IMR-90 (cell line): ENCODE results near the gene GRIA3. TPM values are rescaled to one million over a fixed set of nuclear protein-coding genes. Genes with fewer than 3 reads are reported as not detected.

Experiments
- ATAC-seq: fragments of 200-7000 bp; cut with Tn5 transposase; 2 replicates; pipeline ENCODE4 v1.9.1; 2020; ENCODE audit warnings: low read depth, mild to moderate bottlenecking, moderate library complexity
- BruUV-seq: library from RNA; stranded (reverse); fragments of 400-500 nt; replicated peaks from 2 replicates; lab custom pipeline; 2021; lab: Mats Ljungman, UMichigan
- CTCF ChIA-PET: fragments of 300-600 bp; formaldehyde crosslinking; extraction: SDS; loops from one replicate; lab custom pipeline; 2021; ENCODE audit warnings: antibody characterized with exemption; lab: Yijun Ruan, JAX
- POLR2A ChIA-PET: fragments of 300-600 bp; sonication (Branson Sonifier 250); formaldehyde crosslinking; loops from one replicate; lab custom pipeline; 2022; ENCODE audit warnings: antibody characterized with exemption; ENCODE audit not compliant: unreplicated experiment; lab: Charles Lee
- DNase-seq: peaks from one replicate; pipeline ENCODE4 v3.0.0; 2013
- H2AFZ ChIP-seq: replicated peaks from 2 replicates; pipeline ENCODE3; 2013; ENCODE audit warnings: low read length, mild to moderate bottlenecking; ENCODE audit not compliant: poor library complexity
- H2AK5ac ChIP-seq: 2 replicates; pipeline ENCODE4 v1.6.1; 2013; ENCODE audit warnings: low read depth, low read length, inconsistent platforms
- H2AK9ac ChIP-seq: replicated peaks from 2 replicates; pipeline ENCODE3; 2013; ENCODE audit warnings: mild to moderate bottlenecking, low read depth, low read length, moderate library complexity; ENCODE audit not compliant: poor library complexity
- H2BK120ac ChIP-seq: 2 replicates; pipeline ENCODE4 v1.6.1; 2013; ENCODE audit warnings: low read depth, low read length, inconsistent platforms
- H2BK15ac ChIP-seq: 3 replicates; pipeline ENCODE4 v1.6.1; 2013; ENCODE audit warnings: low read depth, low read length, inconsistent platforms
- H2BK20ac ChIP-seq: 2 replicates; pipeline ENCODE4 v1.6.1; 2013; ENCODE audit warnings: low read depth, mild to moderate bottlenecking, inconsistent platforms, low read length, moderate library complexity
- H2BK5ac ChIP-seq: 2 replicates; pipeline ENCODE4 v1.6.1; 2013; ENCODE audit warnings: mild to moderate bottlenecking, low read depth, low read length, inconsistent platforms; ENCODE audit not compliant: poor library complexity, severe bottlenecking
- H3K14ac ChIP-seq: replicated peaks from 2 replicates; pipeline ENCODE4 v1.6.1; 2013; ENCODE audit warnings: low read depth, low read length, inconsistent platforms
- H3K18ac ChIP-seq: 2 replicates; pipeline ENCODE4 v1.6.1; 2013; ENCODE audit warnings: low read depth, low read length, control low read depth
- H3K23ac ChIP-seq: 2 replicates; pipeline ENCODE4 v1.6.1; 2013; ENCODE audit warnings: low read depth, low read length, inconsistent platforms
- H3K27ac ChIP-seq: 2 replicates; pipeline ENCODE4 v1.5.1; 2013; ENCODE audit warnings: mild to moderate bottlenecking, control low read depth, low read length; ENCODE audit not compliant: insufficient read depth
- H3K27me3 ChIP-seq: 2 replicates; pipeline ENCODE4 v1.6.1; 2013; ENCODE audit warnings: low read length; ENCODE audit not compliant: control insufficient read depth, insufficient read depth
- H3K36me3 ChIP-seq: 2 replicates; pipeline ENCODE4 v1.6.1; 2013; ENCODE audit warnings: low read length, mixed read lengths; ENCODE audit not compliant: control insufficient read depth, insufficient read depth
- H3K4ac ChIP-seq: 2 replicates; pipeline ENCODE4 v1.6.1; 2013; ENCODE audit warnings: low read depth, low read length, inconsistent platforms
- H3K4me1 ChIP-seq: 2 replicates; pipeline ENCODE4 v1.6.1; 2013; ENCODE audit warnings: low read length, mixed read lengths; ENCODE audit not compliant: control insufficient read depth, insufficient read depth
- H3K4me2 ChIP-seq: 2 replicates; pipeline ENCODE4 v1.6.1; 2013; ENCODE audit warnings: low read depth, mild to moderate bottlenecking, control low read depth, low read length, moderate library complexity
- H3K4me3 ChIP-seq: 2 replicates; pipeline ENCODE4 v1.5.1; 2013; ENCODE audit warnings: low read depth, mild to moderate bottlenecking, control low read depth, low read length, moderate library complexity; ENCODE audit not compliant: insufficient read depth
- H3K56ac ChIP-seq: 2 replicates; pipeline ENCODE4 v1.6.1; 2013; ENCODE audit warnings: low read length, inconsistent platforms; ENCODE audit not compliant: insufficient read depth; ENCODE audit errors: extremely low read depth
- H3K79me1 ChIP-seq, 2 experiments: 2 replicates each; pipeline ENCODE4 v1.6.1; 2013; ENCODE audit warnings: low read length in 2 of 2, inconsistent platforms in 1 of 2, low read depth in 1 of 2
- H3K9ac ChIP-seq: 2 replicates; pipeline ENCODE4 v1.6.1; 2013; ENCODE audit warnings: low read depth, low read length, control low read depth
- H3K9me1 ChIP-seq: 2 replicates; pipeline ENCODE4 v1.6.1; 2013; ENCODE audit warnings: low read length, inconsistent platforms; ENCODE audit not compliant: insufficient read depth
- H3K9me3 ChIP-seq: 2 replicates; pipeline ENCODE4 v1.6.1; 2013; ENCODE audit warnings: low read length; ENCODE audit not compliant: control insufficient read depth, insufficient read depth
- H4K20me1 ChIP-seq: 2 replicates; pipeline ENCODE4 v1.6.1; 2013; ENCODE audit warnings: low read length, inconsistent platforms; ENCODE audit not compliant: insufficient read depth
- H4K5ac ChIP-seq: 2 replicates; pipeline ENCODE4 v1.6.1; 2013; ENCODE audit warnings: mild to moderate bottlenecking, low read depth, low read length, control low read depth
- H4K8ac ChIP-seq, 2 experiments: 2 replicates each; pipeline ENCODE4 v1.6.1; 2013; ENCODE audit warnings: low read depth in 2 of 2, low read length in 2 of 2, control low read depth in 1 of 2, inconsistent platforms in 1 of 2
- H4K91ac ChIP-seq: 2 replicates; pipeline ENCODE4 v1.6.1; 2013; ENCODE audit warnings: low read depth, low read length, inconsistent platforms; ENCODE audit not compliant: insufficient read depth
- CEBPB ChIP-seq: IDR thresholded peaks from 2 replicates; pipeline ENCODE4 v1.6.1; 2012; ENCODE audit warnings: low read depth, low read length, improper control_type of control experiment
- MAZ ChIP-seq: IDR thresholded peaks from 2 replicates; pipeline ENCODE4 v1.6.1; 2012; ENCODE audit warnings: low read depth, mild to moderate bottlenecking, low read length, improper control_type of control experiment, moderate library complexity, borderline replicate concordance
- WGBS, 2 experiments: methylation state at CpG; one replicate each; pipeline versions ENCODE4 v1.1.5 to v1.1.7; 2013; ENCODE audit warnings: missing lambda C conversion rate in 2 of 2; ENCODE audit not compliant: insufficient read length in 1 of 2; ENCODE audit errors: extremely low coverage in 2 of 2; 5-methylcytosine and 5-hydroxymethylcytosine counted together
- dilution Hi-C: fragments of 300-500 bp; cut with HindIII; formaldehyde crosslinking; loops from one replicate; pipeline ENCODE4 v1.14.3; 2018; ENCODE audit warnings: low sequenced_read_pairs; ENCODE audit not compliant: unreplicated experiment
- in situ Hi-C: fragments of 300-500 bp; cut with MboI; formaldehyde crosslinking; loops from 3 replicates; pipeline ENCODE4 v1.14.3; 2019; ENCODE audit warnings: low sequenced_read_pairs, inconsistent platforms, mixed read lengths
- intact Hi-C: fragments of 100-400 bp; cut with micrococcal nuclease; formaldehyde crosslinking; loops from 2 replicates; pipeline ENCODE4 v1.10.0; 2022
- polyA plus RNA-seq, 3 experiments: library from polyadenylated mRNA; depleted of rRNA; stranded (reverse); fragments of >200 nt; gene quantifications; 2 replicates each; pipeline ENCODE4 v1.2.3, GENCODE V29; 2012; ENCODE audit warnings: low replicate concordance in 1 of 3
- total RNA-seq: library from RNA; depleted of rRNA; stranded (reverse); fragments of >200 nt; gene quantifications from 2 replicates; pipeline ENCODE4 v1.2.3, GENCODE V29; 2012

The GRIA3 gene
- total and polyA plus RNA-seq, 2 of the 4 experiments (the other 2 are of a cell fraction): not detected

DNA sequence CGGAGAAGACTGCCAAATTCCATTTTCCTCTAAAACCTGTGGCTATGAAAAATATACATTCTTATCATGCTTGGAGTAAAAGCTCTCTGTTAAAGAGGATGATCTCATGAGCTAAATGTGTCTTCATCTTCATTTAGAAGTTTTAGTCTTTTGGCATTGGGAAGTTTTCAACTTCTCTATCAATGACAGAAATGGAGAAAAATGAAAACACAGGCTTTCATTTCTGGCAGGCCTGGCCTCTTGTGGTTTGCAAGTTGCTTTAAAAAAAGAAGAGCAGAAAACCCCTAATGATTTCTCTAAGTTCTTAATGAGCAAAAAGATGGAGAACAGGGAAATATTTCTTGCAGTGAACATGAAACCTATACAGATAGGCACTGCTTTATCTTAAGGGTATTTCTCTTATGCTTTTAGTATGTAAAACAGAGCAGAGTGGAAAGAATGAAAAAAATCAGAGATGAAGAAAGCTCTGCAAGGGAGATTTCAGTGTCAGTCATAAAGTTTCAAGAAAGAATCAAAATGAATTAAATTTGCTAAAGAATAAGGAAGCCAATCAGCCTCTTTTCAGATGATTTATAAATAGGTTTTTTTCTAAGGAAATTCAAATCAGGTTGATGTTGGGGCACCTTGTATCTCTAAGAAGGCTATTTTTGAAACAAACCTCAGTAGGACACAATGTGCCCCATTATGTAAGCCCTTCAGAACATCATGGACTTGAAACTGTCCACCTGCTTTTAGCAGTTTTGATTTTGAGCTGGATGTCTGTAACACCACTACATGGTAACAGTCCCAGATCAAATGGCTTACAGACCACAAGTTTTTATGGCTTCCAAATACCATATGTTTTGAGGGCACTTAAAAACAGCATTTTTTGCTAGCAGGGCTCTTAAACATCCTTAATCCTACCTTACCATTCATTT lies 225.0 kb downstream of the GRIA3 start:
- POLR2A ChIA-PET: no interaction called here
- in situ Hi-C loops: no loop called here
- no peak for DNase-seq

More for the DNA sequence above, 225.0 kb downstream of the GRIA3 start:
- Histone ChIP-seq H4K20me1 (no peaks in the 10 kb centered on the region), H2BK5ac (no peak overlapping the region), H3K27ac (no peak overlapping the region), H2BK20ac (no peak overlapping the region), H3K4me3 (no peak overlapping the region), H3K23ac (no peak overlapping the region), H3K4me1 (no peaks in the 10 kb centered on the region), H4K8ac (no peak overlapping the region), H3K4me2 (no peak overlapping the region), H4K5ac (no peak overlapping the region), H3K79me1 (no peaks in the 10 kb centered on the region), H3K18ac (no peak overlapping the region), H3K27me3 (no peaks in the 10 kb centered on the region), H2BK15ac (no peak overlapping the region), H2BK120ac (no peak overlapping the region), H3K56ac (no peak overlapping the region), H2AK5ac (no peak overlapping the region), H3K9me1 (no peaks in the 10 kb centered on the region), H2AK9ac (no peak overlapping the region), H3K9me3 (no peaks in the 10 kb centered on the region), H3K14ac (no peak overlapping the region), H4K91ac (no peak overlapping the region), H3K4ac (no peak overlapping the region), H2AFZ (no peak overlapping the region), H3K9ac (no peak overlapping the region), H3K36me3 (no peaks in the 10 kb centered on the region)
- CTCF ChIA-PET: no interaction called here
- no peak for TF ChIP-seq CEBPB
- TF ChIP-seq MAZ: no peak
- dilution Hi-C loops (no loop called here), intact Hi-C loops (no loop called here)
- ATAC-seq: no peak
- no TSS peak for BruUV-seq
- no CpG with 5 or more reads among the region's 1 CpG for WGBS, 2 experiments
